Epidermal melanocyte (primary cell): Measurements from ENCODE around the gene TAB2.
"Not testable (repeated sequence)": the region's sequence is repeated elsewhere in the genome, so short reads cannot be mapped to it uniquely, and the experiment has no call there.

Experiments used
- DNase-seq: peaks from one replicate; pipeline ENCODE4 v3.0.0; 2011; ENCODE audit warnings: low spot score; ENCODE audit not compliant: insufficient read length

Gene TAB2

DNA sequence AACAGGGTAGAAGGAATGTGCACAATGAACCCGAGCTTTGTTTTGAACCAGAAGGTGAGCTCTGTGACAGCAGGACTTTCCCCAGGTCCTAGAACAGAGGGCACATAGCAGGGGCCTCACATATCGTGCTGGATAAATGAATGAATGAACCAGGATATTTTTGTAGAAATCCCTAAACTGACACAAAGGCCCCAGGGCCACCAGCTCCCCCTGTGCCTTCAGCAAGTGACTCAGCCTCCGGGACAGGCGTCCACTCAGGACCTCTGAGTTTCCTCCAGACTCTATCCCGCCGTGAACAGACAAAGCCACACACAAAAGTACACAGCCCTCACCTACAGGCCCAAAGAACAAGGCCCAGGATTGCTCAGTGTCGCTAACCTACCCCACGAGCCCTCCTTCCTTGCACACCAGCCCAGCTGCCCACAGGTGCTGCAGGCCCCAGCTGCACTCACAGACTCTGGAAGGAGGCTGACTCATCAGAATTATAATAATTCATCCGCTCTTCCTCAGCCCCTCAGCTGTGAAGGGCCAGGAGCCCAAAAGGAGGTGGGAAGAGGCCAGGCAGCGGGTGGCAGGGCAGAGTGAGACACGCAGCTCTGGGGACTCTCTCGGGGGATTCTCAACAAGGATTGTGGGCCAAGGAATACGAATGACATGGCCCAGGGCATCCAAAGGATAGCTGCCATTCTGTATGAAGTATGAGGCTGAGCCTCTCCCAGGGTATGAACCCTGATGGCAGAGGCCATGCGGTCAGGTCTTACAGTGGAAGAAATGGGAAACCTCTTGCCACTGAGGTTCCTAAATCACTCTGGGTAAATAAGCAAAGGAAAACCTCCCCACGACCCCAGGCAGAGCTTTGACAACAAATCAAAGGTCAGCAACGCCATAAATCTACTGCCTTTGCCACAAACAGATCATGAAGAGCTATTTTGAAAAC is 123.5 kb downstream of the TAB2 start:
- no peak for DNase-seq

DNA sequence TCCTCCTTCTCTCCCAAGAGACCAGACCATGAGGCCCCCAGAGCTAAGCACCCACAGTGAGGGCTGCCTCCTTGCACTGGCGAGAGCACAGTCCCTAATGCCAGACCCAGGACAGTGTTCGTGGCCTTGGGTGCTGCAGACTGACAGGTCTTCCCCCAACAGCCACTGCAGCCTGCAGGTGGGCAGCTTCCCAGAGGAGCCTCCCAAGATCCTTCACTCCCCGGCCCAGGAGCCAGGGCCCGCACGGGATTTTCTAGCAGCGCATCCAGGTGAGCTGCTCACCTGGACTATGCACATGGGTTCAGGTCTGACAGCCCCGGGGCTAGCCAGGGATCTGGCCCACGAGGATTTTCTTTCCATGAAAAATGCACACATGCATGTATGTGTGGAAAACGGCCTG is 124.2 kb downstream of the TAB2 start:
- no peak for DNase-seq

DNA sequence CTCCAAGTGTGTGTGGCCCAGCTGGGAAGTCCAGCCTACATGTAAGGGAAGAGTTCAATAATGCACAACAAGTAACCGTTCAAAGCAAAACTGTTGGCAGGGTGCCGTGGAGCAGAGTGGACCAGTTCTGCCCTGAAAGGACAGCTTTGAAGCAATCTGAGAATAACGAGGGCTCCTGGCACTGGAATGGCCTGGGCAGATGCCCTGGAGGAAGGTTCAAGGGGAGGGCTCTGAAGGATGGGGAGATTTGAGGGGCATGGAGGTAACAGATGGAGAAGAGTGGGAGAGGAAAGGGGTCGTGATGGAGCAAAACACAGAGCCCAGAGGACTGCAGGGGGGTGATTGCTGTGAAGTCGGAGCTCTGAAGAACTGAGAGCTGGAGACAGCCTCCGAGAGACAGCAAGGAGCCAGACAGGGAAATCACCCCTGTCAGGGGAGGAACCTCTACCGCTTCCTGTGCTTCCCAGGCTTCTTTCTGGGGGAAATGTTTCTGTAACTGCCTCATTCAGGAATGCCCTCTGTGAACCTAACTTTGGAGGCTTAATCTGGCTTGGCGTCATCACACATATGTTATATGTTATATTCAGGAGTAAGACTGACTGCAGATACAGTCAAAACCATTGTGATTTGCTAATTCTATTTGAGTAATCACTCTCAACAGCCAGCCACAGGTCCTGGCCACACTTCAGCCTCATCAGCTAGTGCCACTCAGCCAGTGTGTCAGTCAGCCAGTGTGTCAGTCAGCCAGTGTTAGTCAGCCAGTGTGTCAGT is 126.1 kb downstream of the TAB2 start:
- no peak for DNase-seq

DNA sequence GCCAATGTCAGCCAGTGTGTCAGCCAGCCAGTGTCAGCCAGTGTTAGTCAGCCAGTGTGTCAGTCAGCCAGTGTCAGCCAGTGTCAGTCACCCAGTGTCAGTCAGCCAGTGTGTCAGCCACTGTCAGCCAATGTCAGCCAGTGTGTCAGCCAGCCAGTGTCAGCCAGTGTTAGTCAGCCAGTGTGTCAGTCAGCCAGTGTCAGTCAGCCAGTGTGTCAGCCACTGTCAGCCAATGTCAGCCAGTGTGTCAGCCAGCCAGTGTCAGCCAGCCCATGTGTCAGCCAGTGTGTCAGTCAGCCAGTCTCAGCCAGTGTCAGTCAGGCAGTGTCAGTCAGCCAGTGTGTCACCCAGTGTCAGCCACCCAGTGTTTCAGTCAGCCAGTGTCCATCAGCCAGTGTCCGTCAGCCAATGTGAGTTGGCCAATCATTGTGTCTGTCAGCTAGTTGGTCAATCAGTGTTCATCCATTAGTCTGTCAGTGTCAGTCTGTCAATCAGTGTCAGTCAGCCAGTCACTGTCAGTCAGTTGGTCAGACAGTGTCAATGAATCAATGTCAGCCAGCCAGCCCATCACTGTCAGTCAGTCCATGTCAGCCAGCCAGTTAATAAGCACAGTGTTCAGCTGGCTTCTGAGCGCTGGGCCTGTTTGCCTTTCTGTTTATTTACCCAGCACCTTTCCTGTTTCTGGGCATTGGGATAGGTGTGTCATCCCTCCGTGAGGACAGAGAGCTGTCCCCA is 127.0 kb downstream of the TAB2 start:
- not testable (repeated sequence) for DNase-seq

DNA sequence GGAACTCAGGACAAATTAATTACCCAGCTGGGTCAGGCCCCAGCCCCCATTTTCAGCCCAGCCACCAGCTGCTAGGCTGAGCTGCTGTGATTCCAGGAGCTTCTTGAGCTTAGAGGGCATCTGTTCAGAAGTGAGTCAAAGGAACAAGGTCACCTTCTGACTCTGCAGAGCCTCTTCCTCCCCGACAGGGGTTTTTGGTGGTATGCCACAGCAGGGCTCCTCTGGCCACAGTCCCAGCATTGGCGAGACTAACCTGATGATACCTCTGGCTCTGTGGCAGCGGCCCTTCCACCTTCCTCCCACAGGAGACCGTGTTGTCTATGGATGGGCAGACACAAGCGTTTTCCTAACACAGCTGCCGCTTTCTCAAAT is 127.6 kb downstream of the TAB2 start:
- DNase-seq = no peak

DNA sequence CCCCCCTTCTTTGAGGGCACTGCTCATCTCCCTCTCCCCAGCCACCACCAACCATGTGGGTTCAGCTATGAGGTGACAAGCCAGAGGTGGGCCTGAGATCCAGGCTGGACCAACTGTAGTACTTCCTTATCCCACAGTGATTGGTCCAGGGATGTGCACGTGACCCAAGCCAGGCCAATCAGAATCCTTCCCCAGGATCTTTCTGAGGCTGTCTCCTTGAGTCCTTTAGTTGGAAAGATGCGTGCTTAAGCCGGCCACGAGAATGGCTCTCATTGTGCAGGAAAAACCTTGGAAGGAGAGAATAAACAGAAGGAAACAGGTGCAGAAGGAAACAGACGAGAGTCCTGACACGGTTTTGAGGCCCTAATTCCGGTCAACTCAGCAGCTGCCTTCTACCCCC is 128.1 kb downstream of the TAB2 start:
- DNase-seq = no peak

DNA sequence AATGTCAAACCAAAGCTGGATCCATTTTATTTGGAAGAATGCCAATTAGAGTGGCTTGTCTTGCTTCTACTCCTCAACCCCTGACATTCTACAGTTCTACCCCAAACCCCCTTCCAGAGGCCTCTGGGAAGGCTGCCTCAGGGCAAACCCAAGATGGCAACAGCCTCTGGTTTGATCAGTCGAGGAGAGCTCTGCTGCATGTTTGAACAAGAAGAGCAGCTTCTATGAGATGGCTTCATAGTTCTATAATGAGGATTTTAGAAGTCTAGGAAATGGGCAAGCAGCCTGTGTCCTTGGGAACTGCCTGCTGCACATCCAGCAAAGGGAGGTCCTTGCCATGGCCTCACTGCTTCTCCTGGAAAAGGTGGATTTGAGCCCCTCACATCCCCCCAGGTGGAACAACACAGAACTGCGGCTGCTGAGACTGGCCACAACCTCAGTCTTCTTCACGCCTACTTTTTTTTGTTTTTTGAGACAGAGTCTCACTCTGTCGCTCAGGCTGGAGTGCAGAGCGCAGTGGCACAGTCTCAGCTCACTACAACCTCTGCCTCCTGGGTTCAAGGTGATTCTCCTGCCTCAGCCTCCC is 129.4 kb downstream of the TAB2 start:
- no peak for DNase-seq

DNA sequence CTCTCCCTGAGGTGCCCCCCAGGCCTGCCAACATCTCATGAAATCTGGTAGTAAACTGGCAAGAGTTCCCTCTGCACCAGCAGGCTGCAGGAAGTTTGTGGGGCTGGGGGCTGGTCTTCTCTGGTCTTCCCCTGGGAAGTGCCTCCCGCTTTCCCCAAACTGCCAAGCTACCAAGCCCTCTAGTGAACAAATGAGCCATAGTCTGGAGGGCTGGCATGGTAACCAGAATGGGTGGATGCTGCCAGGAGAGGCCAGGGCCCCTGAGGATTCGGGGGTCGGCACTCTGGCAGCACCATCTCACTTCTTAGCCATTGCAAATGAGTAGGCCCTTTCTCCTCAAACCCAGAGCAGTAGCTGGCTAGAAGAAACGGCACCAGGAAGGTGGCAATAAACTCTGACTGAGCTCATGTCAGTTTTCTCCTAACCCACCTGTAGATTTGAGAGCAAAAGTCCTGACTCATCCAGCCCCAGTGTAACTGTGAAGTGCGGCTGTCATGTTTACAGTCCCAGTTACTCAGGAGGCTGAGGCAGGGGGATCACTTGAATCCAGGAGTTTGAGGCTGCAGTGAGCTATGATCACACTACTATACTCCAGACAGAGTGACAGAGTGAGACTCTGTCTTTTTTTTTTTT is 131.4 kb downstream of the TAB2 start:
- DNase-seq = no peak

DNA sequence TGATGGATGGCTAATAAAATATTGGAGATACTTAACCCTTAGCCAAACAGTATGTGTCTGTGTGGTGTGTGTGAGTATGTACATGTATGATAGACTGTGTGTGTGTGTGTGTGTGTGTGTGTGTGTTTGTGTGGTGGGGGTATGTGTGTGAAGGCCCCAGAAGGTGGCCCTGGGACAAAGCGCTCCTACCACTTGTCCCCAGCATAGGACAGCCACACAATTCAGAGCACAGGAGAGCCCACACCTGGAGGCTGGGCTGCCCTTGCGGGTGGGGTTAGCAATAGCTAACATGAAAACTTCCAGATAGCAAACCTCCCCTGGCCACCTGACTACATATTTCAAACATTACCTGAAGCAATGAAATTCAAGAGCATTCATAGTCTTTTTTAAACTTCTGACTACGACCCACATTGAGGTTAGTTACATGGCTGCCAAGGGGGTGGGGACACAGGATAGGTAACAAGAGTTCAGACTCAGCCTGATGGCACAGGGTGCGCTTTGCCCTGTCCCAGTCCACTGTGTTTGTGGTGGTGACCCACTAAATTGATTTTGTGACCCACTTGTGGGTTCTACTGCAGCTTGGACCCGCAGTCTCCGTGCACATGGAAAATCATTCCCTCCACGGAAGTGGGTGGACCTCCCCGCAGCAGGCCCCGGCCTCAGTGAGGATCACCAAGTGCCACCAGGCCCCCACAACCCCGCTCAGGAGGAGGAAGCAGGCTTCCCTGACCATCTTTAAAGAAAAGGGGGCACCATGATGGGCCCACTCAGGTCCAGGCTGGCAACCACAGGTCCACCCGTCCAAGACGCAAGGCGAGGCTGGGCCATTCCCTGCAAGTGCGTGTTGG is 132.5 kb downstream of the TAB2 start:
- DNase-seq = no peak

DNA sequence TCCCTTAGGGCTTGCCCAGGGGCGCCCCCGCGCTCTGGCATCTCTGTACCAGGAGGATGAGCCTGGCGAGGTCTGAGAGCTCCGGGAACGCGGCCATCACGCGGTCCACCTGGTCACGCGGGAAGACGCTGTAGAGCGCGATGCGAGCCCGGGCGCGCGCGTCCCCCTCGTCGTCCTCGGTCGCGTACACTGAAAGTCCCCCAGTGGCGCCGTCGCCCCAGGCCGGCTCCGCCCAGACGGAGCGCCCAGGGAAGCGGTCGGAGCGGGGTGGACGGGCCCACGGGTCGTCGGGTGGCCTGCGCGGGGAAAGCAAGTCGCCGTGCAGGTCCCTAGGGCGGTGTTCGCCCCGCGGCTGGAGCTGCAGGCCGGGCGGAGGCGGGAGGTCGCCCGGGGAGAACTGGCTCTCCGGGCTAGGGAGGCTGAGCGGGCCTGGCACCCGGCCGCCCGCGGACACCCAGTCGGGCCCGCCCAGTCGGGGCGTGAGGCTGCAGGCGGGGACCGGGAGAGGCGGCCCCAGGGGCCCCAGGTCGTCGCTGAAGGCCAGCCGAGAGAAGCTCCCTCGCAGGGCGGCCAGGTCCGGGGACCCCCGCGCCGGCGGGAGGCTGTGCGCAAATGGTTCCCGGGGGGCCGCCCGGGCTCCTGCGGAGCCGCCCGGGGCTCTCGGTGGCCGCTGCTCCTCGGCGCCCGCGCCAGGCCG is 133.3 kb downstream of the TAB2 start:
- DNase-seq = no peak

DNA sequence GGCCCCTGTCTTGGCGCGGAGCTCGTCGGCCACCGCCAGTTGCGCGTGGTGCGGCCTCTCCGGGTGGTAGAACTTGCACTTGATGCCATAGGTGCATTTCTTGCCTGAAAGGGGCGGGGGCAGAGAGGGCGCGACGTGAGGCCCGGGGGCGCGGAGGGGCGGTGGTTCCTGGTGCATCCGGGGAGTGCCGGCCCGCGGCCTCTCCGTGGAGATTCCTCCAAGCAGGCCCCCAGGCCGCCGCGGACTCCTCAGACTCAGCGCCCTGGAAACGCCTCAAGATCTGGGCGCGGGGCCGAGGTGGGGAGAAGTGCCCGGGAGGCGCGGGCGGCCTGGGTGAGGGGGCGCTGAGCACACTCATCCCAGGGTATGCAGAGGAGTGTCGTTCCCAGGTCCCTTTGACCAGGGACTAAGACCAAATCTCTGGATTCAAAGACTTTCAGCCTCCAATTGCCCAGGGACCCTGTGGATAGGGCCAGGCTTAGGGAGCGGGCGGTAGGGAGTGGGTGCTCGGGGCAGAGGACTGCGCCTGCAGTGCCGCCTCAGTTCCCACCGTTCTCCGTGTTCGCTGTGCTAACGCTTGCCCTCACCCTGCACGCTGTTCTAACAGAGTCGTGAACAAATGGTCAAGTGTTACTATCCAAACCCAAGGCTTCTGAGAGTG is 134.0 kb downstream of the TAB2 start:
- no peak for DNase-seq

DNA sequence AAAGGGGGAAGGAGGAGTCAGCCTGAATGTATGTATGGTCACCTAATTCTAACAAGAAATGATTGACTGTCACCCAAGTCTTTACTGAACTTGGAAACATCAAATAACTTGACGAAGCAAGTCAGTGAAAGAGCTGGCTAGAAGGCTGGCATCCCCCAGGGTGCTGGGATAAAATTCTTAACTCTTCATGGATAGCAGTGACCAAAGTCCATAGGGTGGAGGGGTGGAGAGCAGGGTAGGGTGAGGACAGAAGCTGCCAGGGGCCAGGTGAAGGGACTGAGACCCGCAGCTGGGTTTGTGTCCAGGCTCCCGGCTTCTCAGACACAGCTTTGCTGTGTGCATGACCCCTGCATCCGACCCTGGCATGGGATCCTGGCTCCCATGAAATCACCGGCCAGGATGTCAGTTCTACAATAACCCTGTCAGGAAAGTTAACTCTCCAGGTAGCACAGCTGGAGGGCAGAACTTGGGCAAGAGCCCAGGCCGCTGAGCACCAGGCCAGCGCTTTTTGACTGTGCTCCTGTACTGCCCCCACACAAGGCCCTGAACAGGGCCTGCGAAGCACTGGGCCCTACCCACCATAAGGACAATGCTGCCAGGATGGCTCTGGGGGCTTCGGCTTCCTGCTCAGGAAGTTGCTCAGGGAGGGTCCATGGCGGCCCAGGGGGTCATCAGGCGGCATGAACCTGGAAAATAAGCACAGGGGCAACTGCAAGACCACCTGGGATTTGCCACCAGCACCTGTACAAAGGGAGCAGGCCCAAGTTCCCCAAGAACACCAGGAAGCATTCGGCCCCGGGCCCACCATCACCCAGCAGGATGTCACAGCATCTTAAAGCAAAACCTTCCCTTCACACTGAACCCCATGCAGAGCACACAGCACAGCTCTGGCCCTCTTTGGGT is 134.8 kb downstream of the TAB2 start:
- no peak for DNase-seq

DNA sequence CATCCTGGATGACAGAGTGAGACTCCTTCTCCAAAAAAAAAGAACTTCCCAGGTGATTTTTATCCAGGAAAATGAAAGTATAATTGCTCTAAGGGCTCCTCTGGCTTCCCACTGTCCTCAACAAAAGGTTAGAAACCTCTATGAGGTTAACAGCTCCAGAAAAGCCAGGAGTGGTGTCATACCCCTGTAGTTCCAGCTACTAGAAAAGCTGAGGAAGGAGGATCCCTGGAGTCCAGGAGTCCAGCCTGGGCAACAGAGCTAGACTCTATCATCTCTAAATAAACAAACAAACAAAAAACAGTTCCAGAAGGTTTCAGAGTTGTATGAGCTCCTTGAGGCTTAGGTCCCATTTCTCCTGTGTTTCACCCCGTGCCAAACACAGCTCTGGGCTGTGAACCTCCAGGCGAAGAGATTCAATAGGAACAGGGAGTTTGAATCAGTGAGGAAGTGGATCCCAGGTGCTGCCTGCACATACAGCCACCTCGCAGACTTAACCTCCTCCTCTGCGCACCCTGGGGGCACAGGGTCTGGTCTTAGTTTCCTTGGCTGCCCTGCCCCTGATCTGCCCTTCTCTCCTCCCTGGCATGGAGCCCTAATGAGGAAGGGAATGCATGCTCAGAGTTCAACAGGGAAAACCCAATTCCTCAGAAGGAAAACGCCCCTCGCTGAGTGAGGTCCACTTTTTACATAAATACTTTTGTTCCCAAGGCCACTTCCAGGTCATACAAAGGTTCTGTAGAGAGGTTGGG is 136.3 kb downstream of the TAB2 start:
- no peak for DNase-seq

DNA sequence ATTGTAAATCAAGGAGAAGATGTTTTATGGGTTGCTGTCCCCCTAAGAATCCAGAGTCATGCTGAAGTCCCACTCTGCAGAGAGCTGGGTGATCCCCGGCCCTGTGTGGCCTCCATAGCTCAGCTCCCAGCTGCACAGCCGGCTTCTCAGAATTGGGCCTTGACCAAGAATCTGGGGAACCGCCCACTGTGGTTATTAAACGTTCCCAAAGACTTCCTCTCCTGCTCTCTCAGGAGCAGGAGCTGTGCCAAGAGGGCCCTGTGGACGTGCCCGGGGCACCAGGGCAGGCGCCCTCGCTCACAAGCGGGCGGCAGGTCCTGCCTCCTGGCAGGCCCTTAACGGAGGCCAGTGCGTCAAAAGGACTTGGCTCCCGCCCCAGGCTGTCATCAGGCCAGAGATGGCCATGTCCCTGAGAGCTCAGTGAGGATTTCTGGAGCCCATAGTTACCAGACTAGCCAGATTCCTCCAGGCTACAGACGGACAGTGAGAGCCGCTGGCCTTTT is 136.9 kb downstream of the TAB2 start:
- peak; percentile 86 for DNase-seq

DNA sequence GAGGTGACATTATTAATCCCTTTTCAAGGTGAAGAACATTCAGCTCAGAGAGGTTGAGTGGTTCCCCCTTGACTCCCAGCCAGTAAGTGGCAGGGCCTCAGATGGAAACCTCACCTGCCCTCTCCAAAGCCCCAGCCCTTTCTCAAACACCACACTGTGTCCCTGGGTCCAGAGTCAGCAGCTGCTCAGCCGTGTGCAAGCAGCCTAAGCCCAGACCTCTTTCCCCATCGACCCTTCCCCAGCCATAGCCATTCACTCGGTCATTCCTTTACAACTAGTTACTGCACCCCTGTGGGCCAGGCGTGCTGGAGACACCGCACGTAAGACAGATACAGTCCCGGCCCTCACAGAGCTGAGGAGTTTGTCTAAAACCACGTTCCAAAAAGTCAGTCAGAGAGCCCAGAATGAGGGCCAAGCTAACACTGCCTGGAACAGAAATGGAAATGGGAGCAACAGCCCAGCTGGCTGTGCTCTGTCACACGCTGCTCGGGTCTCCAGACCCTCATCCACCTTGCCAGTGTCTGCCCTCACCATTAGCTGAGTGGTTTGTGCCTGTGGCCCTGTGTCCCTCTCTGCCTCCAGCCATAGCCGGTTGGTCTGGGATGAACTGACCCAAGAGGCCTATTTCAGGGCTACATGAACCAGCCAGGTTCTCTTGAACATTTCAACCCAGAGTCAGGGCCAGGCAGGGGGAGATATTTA is 137.7 kb downstream of the TAB2 start:
- DNase-seq = no peak

DNA sequence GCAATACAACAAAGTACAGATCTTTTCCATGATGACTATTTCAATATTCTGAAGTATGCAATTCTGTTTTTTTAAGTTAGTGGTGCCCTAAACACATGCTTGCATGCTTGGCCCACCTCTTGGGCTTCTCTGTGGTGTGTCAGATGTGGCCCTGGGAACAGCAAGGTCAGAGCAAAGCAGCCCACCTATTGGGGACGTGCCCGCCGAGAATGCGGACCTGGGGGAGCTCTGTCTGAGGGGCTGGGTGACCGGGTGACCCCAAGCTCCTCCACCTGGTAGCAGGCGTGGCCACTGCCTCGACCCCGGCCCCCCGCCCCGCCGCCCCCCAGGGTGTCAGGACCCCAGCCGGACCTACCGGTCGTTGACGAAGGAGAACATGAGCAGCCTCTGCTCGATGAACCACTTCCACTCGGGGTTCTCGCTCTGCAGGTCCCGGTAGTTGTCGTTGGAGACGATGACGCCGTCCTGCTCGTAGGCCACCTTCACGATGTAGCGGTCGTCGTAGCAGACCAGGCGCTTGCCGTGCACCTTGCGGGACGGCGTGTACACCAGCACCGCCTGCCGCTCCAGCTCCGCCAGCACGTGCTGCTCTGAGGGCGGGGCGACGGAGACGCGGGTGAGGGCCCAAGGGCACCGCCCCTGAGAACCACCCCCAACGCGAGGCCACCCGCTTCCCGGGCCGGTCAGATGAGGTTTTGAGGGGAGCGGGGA is 139.0 kb downstream of the TAB2 start:
- DNase-seq = no peak
